22Rv1 (cell line): ENCODE results near the gene SNTB2.

Experiments
- H3K27ac ChIP-seq: fragments of 450-650 bp; 2 replicates; pipeline ENCODE4 v1.5.1; 2017
- CTCF ChIP-seq: fragments of 450-650 bp; IDR thresholded peaks from 2 replicates; pipeline ENCODE4 v1.5.1; 2017; ENCODE audit warnings: mild to moderate bottlenecking
- ZFX ChIP-seq: fragments of 450-650 bp; IDR thresholded peaks from 2 replicates; pipeline ENCODE4 v1.6.1; 2017; ENCODE audit warnings: antibody characterized with exemption, borderline replicate concordance

SNTB2 gene

DNA sequence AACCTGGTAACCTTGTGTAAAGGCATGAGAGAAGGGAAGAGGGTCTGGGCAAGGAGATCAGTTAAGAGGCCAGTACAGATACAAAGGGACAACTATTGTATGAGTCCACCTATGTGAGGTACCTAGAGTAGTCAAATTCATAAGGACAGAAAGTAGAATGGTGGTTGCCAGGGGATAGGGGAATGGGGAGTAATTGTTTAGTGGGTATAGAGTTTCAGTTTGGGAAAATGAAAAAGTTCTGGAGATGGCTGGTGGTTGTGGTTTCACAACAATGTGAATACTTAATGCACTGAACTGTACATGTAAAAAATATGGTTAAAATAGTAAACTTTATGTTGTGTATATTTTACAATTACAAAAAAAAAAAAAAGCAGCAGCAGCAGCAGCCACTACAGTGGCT, 49.4 kb downstream of the SNTB2 start:
- no peak for TF ChIP-seq CTCF
- TF ChIP-seq ZFX = no peak
- no peak overlapping the region for H3K27ac ChIP-seq

DNA sequence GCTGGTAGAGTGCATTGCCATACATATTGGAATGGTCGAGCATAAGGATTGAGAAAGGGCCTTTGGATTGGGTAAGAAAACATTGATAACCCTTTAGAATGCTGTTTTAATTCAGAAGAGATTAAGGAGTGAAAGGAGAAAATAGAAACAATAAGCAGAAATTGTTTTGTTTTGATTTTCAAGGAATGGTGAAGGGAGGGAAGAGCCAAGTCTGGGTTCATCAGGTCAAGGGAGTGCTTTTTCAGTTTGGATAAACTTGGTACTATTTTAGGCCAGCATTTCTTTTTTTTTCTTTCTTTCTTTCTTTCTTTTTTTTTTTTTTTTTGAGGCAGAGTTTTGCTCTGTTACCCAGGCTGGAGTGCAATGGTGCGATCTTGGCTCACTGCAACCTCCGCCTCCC, 50.3 kb downstream of the SNTB2 start:
- H3K27ac ChIP-seq = no peak overlapping the region
- TF ChIP-seq CTCF (no peak), ZFX (no peak)

DNA sequence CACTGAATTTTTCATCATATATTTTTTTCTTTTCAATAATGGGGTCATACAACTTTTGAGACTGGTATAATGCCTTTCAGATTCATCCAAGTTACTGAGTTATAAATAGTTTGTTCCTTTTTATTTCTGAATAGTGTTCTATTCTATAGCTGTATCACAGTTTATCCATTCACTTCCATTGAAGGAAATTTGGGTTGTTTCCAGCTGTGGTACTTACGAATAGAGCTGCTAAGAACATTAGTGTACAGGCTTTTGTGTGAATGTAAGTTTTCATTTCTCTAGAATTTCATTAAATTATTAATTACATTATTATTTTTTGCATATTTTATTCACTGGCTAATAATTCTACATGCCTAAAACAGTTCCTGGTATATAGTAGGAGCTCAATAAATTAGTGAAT, 52.9 kb downstream of the SNTB2 start:
- H3K27ac ChIP-seq = no peak overlapping the region
- TF ChIP-seq CTCF (no peak), ZFX (no peak)

DNA sequence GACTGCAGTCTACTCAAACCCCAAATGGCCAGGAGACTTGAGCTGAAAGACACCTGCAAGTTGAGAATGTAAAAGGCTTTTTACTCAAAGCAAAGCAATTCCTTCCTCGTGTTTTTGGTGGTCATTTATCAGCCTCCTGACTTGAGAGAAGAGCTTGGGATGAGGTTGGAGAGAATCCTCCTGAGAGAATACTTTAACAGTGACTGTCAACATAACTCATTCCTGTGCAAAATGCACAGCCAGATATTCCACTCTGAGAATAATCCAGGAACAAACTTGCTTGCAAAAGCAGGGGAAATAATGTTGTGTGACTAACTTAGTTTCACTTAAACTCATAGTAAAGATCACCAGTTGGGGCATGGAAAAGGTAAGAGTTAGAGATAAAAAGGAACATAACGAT, 53.4 kb downstream of the SNTB2 start:
- TF ChIP-seq CTCF = no peak
- TF ChIP-seq ZFX = no peak
- no peak overlapping the region for H3K27ac ChIP-seq

- no peak overlapping the region for H3K27ac ChIP-seq
- TF ChIP-seq CTCF = no peak
- TF ChIP-seq ZFX = no peak
Measured at GRCh38 chr16:69241926-69242325, 55.0 kb downstream of the SNTB2 start.

- no peak for TF ChIP-seq ZFX
- no peak for TF ChIP-seq CTCF
- no peak overlapping the region for H3K27ac ChIP-seq
Measured at GRCh38 chr16:69243479-69243878, 56.5 kb downstream of the SNTB2 start.

GRCh38 chr16:69244336-69244735, 57.4 kb downstream of the SNTB2 start:
- TF ChIP-seq CTCF (no peak), ZFX (no peak)
- H3K27ac ChIP-seq = no peak overlapping the region
